ENCODE data around the gene EME1. TPM values are rescaled to one million over a fixed set of nuclear protein-coding genes. Genes with fewer than 3 reads are reported as not detected.

EME1 gene
- total RNA-seq, 4 donors from 2014 or later: 1.7 to 3.4 TPM; not detected in 2

DNA sequence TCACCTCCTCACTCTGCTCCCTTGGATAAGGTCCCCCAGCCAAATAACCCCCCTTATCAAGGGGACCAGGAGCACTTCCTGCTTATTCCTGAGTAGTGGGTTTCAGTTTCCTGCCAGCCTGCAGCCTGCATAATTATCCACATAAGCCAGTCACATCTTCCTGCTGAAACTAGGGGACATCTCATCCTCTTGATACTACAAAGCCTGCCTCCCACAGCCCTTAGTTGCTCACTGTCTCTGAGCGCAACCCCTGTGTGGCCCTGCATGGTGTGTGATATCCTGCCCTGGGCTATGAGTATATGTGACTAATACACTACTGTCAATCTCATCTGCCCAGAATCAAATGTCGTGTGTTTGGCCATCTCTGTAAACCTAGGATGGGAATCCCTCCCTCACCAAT lies 35.1 kb upstream of the EME1 start:
- Histone ChIP-seq H3K4me1 (no peaks in the 10 kb centered on the region), H3K27me3 (no peaks in the 10 kb centered on the region), H3K36me3 (no peaks in the 10 kb centered on the region), H3K27ac (no peak overlapping the region), H3K4me3 (no peak overlapping the region), H3K9me3 (no peaks in the 10 kb centered on the region)
- intact Hi-C loops (cut with DNase I; ENCODE audit: low total_unique reads): no loop called here
- TF ChIP-seq POLR2A (IDR thresholded peaks at IDR 0.05): no peak
- TF ChIP-seq, protein P1, sequence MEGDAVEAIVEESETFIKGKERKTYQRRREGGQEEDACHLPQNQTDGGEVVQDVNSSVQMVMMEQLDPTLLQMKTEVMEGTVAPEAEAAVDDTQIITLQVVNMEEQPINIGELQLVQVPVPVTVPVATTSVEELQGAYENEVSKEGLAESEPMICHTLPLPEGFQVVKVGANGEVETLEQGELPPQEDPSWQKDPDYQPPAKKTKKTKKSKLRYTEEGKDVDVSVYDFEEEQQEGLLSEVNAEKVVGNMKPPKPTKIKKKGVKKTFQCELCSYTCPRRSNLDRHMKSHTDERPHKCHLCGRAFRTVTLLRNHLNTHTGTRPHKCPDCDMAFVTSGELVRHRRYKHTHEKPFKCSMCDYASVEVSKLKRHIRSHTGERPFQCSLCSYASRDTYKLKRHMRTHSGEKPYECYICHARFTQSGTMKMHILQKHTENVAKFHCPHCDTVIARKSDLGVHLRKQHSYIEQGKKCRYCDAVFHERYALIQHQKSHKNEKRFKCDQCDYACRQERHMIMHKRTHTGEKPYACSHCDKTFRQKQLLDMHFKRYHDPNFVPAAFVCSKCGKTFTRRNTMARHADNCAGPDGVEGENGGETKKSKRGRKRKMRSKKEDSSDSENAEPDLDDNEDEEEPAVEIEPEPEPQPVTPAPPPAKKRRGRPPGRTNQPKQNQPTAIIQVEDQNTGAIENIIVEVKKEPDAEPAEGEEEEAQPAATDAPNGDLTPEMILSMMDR (IDR thresholded peaks at IDR 0.05): no peak
- DNase-seq: no peak

GRCh38 chr17:50338645-50339044 lies 34.4 kb upstream of the EME1 start:
- Histone ChIP-seq H3K36me3 (no peaks in the 10 kb centered on the region), H3K27me3 (no peaks in the 10 kb centered on the region), H3K9me3 (no peaks in the 10 kb centered on the region), H3K27ac (no peak overlapping the region), H3K4me3 (no peak overlapping the region), H3K4me1 (no peaks in the 10 kb centered on the region)
- no peak for TF ChIP-seq POLR2A (IDR thresholded peaks at IDR 0.05)
- TF ChIP-seq, protein P1 (IDR thresholded peaks at IDR 0.05): no peak
- DNase-seq: no peak
- intact Hi-C loops (cut with DNase I; ENCODE audit: low total_unique reads): no loop called here

GRCh38 chr17:50339381-50339780 lies 33.6 kb upstream of the EME1 start:
- Histone ChIP-seq H3K27me3 (no peaks in the 10 kb centered on the region), H3K36me3 (no peaks in the 10 kb centered on the region), H3K4me1 (no peaks in the 10 kb centered on the region), H3K9me3 (no peaks in the 10 kb centered on the region), H3K27ac (no peak overlapping the region), H3K4me3 (no peak overlapping the region)
- DNase-seq: no peak
- intact Hi-C loops (cut with DNase I; ENCODE audit: low total_unique reads): no loop called here
- TF ChIP-seq, protein P1 (IDR thresholded peaks at IDR 0.05): no peak
- no peak for TF ChIP-seq POLR2A (IDR thresholded peaks at IDR 0.05)

DNA sequence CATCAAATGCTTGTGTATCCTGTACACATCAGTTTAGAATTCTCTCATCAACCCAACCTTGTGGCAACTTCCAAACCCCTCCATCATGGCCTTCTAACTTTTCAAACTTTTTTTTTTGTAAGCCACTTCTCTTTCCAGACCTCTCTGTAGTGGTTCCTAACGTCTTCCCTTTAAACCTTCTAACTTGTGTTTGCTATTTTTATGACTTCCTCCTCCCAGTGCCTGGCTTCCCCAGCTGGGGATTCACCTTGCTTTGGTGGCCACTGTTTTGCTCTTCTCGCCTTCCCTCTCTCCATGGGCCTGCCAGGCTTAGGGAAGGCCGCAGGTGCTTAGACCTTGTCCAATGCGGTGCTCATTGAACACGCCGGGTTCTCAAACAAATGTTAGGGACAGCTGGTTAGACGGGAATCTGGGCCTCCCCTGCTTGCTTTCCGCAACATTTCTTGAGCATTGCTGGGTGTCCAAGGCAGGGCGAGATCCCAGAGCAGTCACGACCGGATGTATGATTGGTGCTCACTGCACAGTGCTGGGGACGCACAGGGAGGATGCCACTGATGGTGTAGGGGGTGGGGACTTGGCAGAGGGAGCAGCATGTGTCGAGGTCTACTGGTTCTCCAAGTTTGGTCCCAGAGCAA lies 28.2 kb upstream of the EME1 start:
- no peak overlapping the region for H3K4me3 ChIP-seq
- no peaks in the 10 kb centered on the region for H3K36me3 ChIP-seq
- no peaks in the 10 kb centered on the region for H3K27me3 ChIP-seq
- no peak for DNase-seq
- H3K4me1 ChIP-seq: peaks cover 0 to 11% of the 10 kb centered on the region in 2 donors
- intact Hi-C loops (cut with DNase I; ENCODE audit: low total_unique reads): no loop called here
- H3K9me3 ChIP-seq: no peaks in the 10 kb centered on the region
- H3K27ac ChIP-seq: no peak overlapping the region
- TF ChIP-seq POLR2A (IDR thresholded peaks at IDR 0.05): no peak
- TF ChIP-seq, protein P1 (IDR thresholded peaks at IDR 0.05): no peak

DNA sequence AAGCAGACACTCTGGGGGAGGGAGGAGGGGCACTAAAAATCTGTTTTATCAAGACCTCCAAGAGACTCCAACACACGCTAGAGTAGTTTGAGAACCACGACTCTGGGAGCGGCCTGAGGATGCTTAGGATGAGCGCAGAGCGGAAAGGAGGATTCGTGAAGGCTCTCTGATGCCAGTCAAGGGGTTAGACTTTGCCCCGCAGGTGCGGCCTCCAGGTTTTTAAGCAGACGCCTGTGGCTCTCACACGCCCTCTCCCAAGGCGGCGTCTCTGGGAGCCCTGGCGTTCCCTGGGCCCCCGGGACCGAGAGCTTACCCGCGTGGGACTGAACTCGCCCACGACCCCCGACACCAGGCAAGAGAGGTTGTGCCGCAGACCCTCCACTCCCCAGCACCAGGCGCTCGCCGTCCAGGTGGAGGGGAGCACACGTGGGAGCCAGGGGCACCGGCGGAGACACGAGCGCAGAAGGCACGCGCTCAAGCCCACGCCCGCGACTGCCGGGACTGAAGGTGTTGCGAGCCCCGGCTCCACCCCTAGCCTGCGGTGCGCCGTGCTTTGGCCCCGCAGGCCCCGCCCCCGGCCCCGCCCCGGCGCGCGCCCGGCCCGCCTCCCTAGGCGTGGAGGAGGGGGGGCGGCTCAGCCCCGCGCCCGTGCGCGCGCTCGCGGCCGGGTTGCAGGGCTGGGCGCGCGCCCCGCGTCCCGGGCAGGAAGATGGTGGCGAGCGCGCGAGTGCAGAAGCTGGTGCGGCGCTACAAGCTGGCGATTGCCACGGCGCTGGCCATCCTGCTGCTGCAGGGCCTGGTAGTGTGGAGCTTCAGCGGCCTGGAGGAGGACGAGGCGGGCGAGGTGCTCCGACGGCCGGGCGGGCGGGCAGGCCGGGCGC lies 27.4 kb upstream of the EME1 start, which contains the start of gene XYLT2:
TSS of gene XYLT2 (plus strand) at position 695 of the 881 bp plus-strand sequence. CDS start at position 710, 15 bp downstream.
- Histone ChIP-seq H3K36me3 (no peaks in the 10 kb centered on the region), H3K4me3 (peak within 1 kb of the TSS; percentile 87 to 90), H3K9me3 (no peaks in the 10 kb centered on the region), H3K27ac (peak within 1 kb of the TSS; percentile 76 to 78), H3K4me1 (peaks cover 0 to 11% of the 10 kb centered on the region in 2 donors), H3K27me3 (no peaks in the 10 kb centered on the region)
- DNase-seq: peak; percentile 81 to 86
- intact Hi-C loops (cut with DNase I; ENCODE audit: low total_unique reads): no loop called here
- TF ChIP-seq POLR2A (IDR thresholded peaks at IDR 0.05): peak; percentile 43 to 54
- TF ChIP-seq, protein P1 (IDR thresholded peaks at IDR 0.05): no peak

Measured in uterus (tissue), 4 donors.